ENCODE results near the gene GRK5. TPM values are rescaled to one million over a fixed set of nuclear protein-coding genes. Genes with fewer than 3 reads are reported as not detected.

GRK5 gene
- total RNA-seq, 1 donor from 2014 or later, result 4.3 TPM

GRCh38 chr10:119450606-119451299 is 243.4 kb downstream of the GRK5 start:
- H3K9ac ChIP-seq, result no peak overlapping the region
- Mint-ChIP-seq H3K4me3 (no peak overlapping the region), H3K27me3 (ENCODE audit: insufficient read depth, low read depth) (peaks cover 9% of the 10 kb centered on the region), H3K27ac (no peak overlapping the region), H3K36me3 (peaks cover 3% of the 10 kb centered on the region), H3K4me1 (peaks cover 24% of the 10 kb centered on the region), H3K9me3 (no peaks in the 10 kb centered on the region)
- TF ChIP-seq CTCF (IDR thresholded peaks at IDR 0.05) (no peak), EZH2phosphoT487 (IDR thresholded peaks at IDR 0.05) (no peak), EZH2 (IDR thresholded peaks at IDR 0.05) (no peak)
- no peak overlapping the region for H3K4me2 ChIP-seq
- H3K36me3 ChIP-seq, result no peaks in the 10 kb centered on the region
- H3K79me2 ChIP-seq (ENCODE audit: low read depth), result no peaks in the 10 kb centered on the region
- H3K27me3 ChIP-seq, result no peaks in the 10 kb centered on the region
- H3K4me3 ChIP-seq, result no peak overlapping the region
- H3F3A ChIP-seq (ENCODE audit: low read depth), result no peaks in the 10 kb centered on the region
- no peak for DNase-seq (ENCODE audit: low spot score)
- no peaks in the 10 kb centered on the region for H4K20me1 ChIP-seq (ENCODE audit: low read depth)
- H3K9me3 ChIP-seq (ENCODE audit: low read depth), result no peaks in the 10 kb centered on the region
- peaks cover 9% of the 10 kb centered on the region for H3K4me1 ChIP-seq
- no peak overlapping the region for H2AFZ ChIP-seq (replicated peaks)
- no peak overlapping the region for H3K27ac ChIP-seq

DNA sequence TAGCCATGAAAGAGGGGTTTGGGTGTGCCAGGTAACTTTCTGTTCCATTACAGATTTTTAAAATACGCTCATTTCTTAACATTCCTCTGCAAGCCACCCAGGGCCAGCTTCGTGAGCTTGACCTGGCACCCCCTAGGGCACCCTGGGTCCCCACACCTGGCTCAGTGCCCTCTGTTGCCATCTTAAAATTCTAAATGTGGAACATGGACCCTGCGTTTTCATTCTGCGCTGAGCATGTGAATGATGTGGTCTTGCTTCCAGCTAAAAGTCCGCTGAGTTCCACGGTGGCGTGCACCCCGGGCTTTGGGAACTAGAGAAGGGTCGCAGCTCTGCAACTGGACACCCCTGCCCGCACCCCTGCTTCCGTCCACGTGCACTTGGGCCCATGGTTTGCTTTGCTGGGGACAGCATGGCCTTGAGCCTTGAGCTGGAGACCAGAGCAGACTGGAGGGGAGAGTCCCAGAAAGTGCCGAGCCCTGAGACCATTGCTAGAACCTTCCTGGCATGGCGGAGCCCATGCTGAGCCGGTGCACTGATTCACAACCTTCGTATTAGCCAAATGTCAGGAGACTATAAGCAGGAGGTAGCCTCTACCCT is 244.0 kb downstream of the GRK5 start:
- Histone ChIP-seq H3K4me1 (peaks cover 9% of the 10 kb centered on the region), H3K4me2 (no peak overlapping the region)
- no peaks in the 10 kb centered on the region for H3K9me3 Mint-ChIP-seq

GRCh38 chr10:119452396-119452795 is 245.0 kb downstream of the GRK5 start:
- Histone ChIP-seq H3K36me3 (no peaks in the 10 kb centered on the region), H3F3A (ENCODE audit: low read depth) (no peaks in the 10 kb centered on the region)
- H3K4me3 Mint-ChIP-seq, result no peak overlapping the region

More for the DNA sequence above, 244.0 kb downstream of the GRK5 start:
- no peak overlapping the region for H3K27ac ChIP-seq
- peaks cover 3% of the 10 kb centered on the region for H3K36me3 Mint-ChIP-seq
- no peaks in the 10 kb centered on the region for H3K36me3 ChIP-seq
- H3K4me3 Mint-ChIP-seq, result no peak overlapping the region
- H3K4me3 ChIP-seq, result no peak overlapping the region
- no peaks in the 10 kb centered on the region for H4K20me1 ChIP-seq (ENCODE audit: low read depth)
- H3K27me3 Mint-ChIP-seq (ENCODE audit: insufficient read depth, low read depth), result peaks cover 9% of the 10 kb centered on the region
- H3K27ac Mint-ChIP-seq, result no peak overlapping the region
- no peak for TF ChIP-seq EZH2phosphoT487 (IDR thresholded peaks at IDR 0.05)
- no peak for TF ChIP-seq EZH2 (IDR thresholded peaks at IDR 0.05)
- no peak for TF ChIP-seq CTCF (IDR thresholded peaks at IDR 0.05)
- H2AFZ ChIP-seq (replicated peaks), result no peak overlapping the region
- H3K9ac ChIP-seq, result no peak overlapping the region
- DNase-seq (ENCODE audit: low spot score), result no peak
- H3K9me3 ChIP-seq (ENCODE audit: low read depth), result no peaks in the 10 kb centered on the region
- H3K4me1 Mint-ChIP-seq, result peaks cover 24% of the 10 kb centered on the region
- H3K27me3 ChIP-seq, result no peaks in the 10 kb centered on the region
- H3K79me2 ChIP-seq (ENCODE audit: low read depth), result no peaks in the 10 kb centered on the region
- H3F3A ChIP-seq (ENCODE audit: low read depth), result no peaks in the 10 kb centered on the region

More at GRCh38 chr10:119452396-119452795, 245.0 kb downstream of the GRK5 start:
- Histone ChIP-seq H3K4me1 (peaks cover 9% of the 10 kb centered on the region), H3K27me3 (no peaks in the 10 kb centered on the region), H3K79me2 (ENCODE audit: low read depth) (no peaks in the 10 kb centered on the region), H2AFZ (replicated peaks) (no peak overlapping the region), H3K9me3 (ENCODE audit: low read depth) (no peaks in the 10 kb centered on the region), H3K4me3 (no peak overlapping the region), H3K9ac (no peak overlapping the region), H4K20me1 (ENCODE audit: low read depth) (no peaks in the 10 kb centered on the region), H3K27ac (no peak overlapping the region), H3K4me2 (no peak overlapping the region)
- peaks cover 24% of the 10 kb centered on the region for H3K4me1 Mint-ChIP-seq
- no peak for DNase-seq (ENCODE audit: low spot score)
- H3K36me3 Mint-ChIP-seq, result peaks cover 3% of the 10 kb centered on the region
- TF ChIP-seq EZH2 (IDR thresholded peaks at IDR 0.05) (no peak), CTCF (IDR thresholded peaks at IDR 0.05) (no peak), EZH2phosphoT487 (IDR thresholded peaks at IDR 0.05) (no peak)
- H3K27ac Mint-ChIP-seq, result no peak overlapping the region
- no peaks in the 10 kb centered on the region for H3K9me3 Mint-ChIP-seq
- H3K27me3 Mint-ChIP-seq (ENCODE audit: insufficient read depth, low read depth), result peaks cover 9% of the 10 kb centered on the region
